K562 (cell line): ENCODE results near the gene NUDT22. TPM values are rescaled to one million over a fixed set of nuclear protein-coding genes. Genes with fewer than 3 reads are reported as not detected.

Experiments
- FUS ChIP-seq: fragments of 200-400 bp; formaldehyde crosslinking; optimal IDR thresholded peaks from 2 replicates; pipeline ENCODE3; 2017; ENCODE audit warnings: low read depth, low read length
- HMG20A ChIP-seq: fragments of 450-650 bp; formaldehyde crosslinking; conservative IDR thresholded peaks from 2 replicates; pipeline ENCODE4 v1.4.0; 2020; ENCODE audit warnings: mild to moderate bottlenecking, mixed read lengths
- RBM22 ChIP-seq: fragments of 200-400 bp; formaldehyde crosslinking; IDR thresholded peaks from 2 replicates; pipeline ENCODE4 v1.6.1; 2018; ENCODE audit warnings: low read length, low read depth; ENCODE audit not compliant: poor library complexity, severe bottlenecking
- RBM39 ChIP-seq: fragments of 200-400 bp; formaldehyde crosslinking; optimal IDR thresholded peaks from 2 replicates; pipeline ENCODE3; 2018; ENCODE audit warnings: low read depth, low read length
- SAFB ChIP-seq: fragments of 200-400 bp; formaldehyde crosslinking; IDR thresholded peaks from 2 replicates; pipeline ENCODE4 v1.6.1; 2017; ENCODE audit warnings: low read depth, low read length, borderline replicate concordance
- SNRNP70 ChIP-seq: fragments of 200-400 bp; formaldehyde crosslinking; optimal IDR thresholded peaks from 2 replicates; pipeline ENCODE3; 2017; ENCODE audit warnings: low read depth, low read length
- SRSF7 ChIP-seq: fragments of 200-400 bp; formaldehyde crosslinking; optimal IDR thresholded peaks from 2 replicates; pipeline ENCODE3; 2017; ENCODE audit warnings: mild to moderate bottlenecking, low read depth, low read length
- XRCC4 ChIP-seq: IDR thresholded peaks from one replicate; pipeline ENCODE4 v1.6.1; 2011; ENCODE audit not compliant: insufficient read depth, insufficient read length; ENCODE audit errors: extremely low read depth
- ZBTB33 ChIP-seq: sonication (generic); formaldehyde crosslinking; IDR thresholded peaks from 2 replicates; pipeline ENCODE4 v1.8.1; 2023; ENCODE audit warnings: mild to moderate bottlenecking, missing genetic modification reagents
- ZBTB7A ChIP-seq: IDR thresholded peaks from 2 replicates; pipeline ENCODE4 v1.6.1; 2011; ENCODE audit warnings: low read depth, mild to moderate bottlenecking, low read length, moderate library complexity, borderline replicate concordance; ENCODE audit not compliant: control insufficient read depth
- ZNF57 ChIP-seq: fragments of 450-650 bp; formaldehyde crosslinking; IDR thresholded peaks from 2 replicates; pipeline ENCODE4 v1.4.0; 2020; ENCODE audit warnings: mild to moderate bottlenecking, moderate library complexity
- polyA plus RNA-seq, 8 experiments: library from polyadenylated mRNA; depleted of rRNA in 4 of 8; stranded (reverse) in 5 of 8; unstranded in 3 of 8; fragments of >200 nt; fragmentation: Nextera tagmentation in 2 of 8; fragmentation: Illumina TruSeq in 1 of 8; extraction: Ambion mirVana in 2 of 8; extraction: Trizol in 1 of 8; gene quantifications; 2 replicates each; pipeline versions ENCODE4 v1.2.1 to v1.2.3, GENCODE V29; 2011 to 2014; ENCODE audit warnings: inconsistent platforms in 1 of 8, missing spikeins in 1 of 8
- total RNA-seq, 7 experiments: library from RNA; depleted of rRNA in 6 of 7; stranded (reverse); fragments of >200 nt in 6 of 7; fragmentation: Illumina TruSeq in 2 of 7; extraction: Trizol in 2 of 7; gene quantifications; 2 replicates each; pipeline versions ENCODE4 v1.2.1 to v1.2.3, GENCODE V29; 2011 to 2021; ENCODE audit warnings: low replicate concordance in 1 of 7
- TF ChIP-seq, protein P1 (sequence below), 3 experiments: IDR thresholded peaks in 2 of 3; conservative IDR thresholded peaks in 1 of 3; 2 replicates each; pipeline ENCODE4 v1.5.1; 2011 to 2012; ENCODE audit warnings: low read length in 3 of 3, mild to moderate bottlenecking in 3 of 3, control low read depth in 2 of 3, improper control_type of control experiment in 1 of 3, inconsistent platforms in 1 of 3, low read depth in 1 of 3, mixed read lengths in 1 of 3, moderate library complexity in 1 of 3; ENCODE audit not compliant: insufficient read depth in 2 of 3
- TF ChIP-seq, protein P2 (sequence below): fragments of 450-650 bp; IDR thresholded peaks from 2 replicates; pipeline ENCODE4 v1.6.1; 2016; ENCODE audit warnings: missing biosample characterization, missing genetic modification characterization

The NUDT22 gene
- total and polyA plus RNA-seq, 9 of the 15 experiments (the other 6 are each of a cell fraction or from before 2014, with no cell fraction given), result 6.3 to 92.6 (median 37.4) TPM

DNA sequence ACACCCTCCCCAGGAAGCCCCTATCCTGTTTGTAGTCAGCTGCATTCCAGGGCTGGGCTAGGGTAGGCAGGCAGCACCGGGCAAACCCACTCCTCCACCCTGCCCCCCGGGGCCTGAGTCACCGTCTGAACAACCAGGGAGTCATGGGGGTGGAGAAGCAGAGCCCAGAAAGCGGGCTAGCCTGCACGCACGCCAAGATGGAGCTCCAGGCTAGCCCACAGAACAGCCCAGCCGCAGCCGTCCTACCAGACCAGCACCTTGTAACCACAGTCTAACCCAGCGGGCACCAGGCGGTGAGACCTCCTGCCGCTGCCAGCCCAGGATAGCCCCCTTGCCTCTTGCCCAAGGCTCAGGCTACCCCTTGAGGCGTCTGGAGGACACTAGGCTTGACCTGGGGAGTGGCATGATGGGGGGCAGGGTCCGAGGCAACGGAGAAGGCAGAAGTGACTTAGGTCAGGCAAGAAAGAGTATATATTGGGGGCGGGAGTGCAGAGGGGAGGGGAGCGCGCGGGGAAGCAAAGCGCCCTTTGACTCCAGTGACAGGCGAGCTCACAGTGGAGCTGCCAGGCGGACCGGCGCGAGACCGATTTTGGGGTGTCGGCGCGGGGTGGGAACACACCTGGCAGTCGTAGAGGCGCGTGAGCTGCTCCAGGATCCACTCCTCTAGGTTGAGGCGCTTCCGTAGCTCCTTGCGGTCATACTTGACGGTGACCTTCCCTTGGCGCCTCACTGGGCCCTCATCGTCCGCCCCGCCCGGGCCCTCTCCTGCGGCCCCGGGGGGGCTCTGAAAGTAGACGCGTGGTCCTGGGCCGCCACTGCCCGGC, 19.9 kb downstream of the NUDT22 start (continued):
- TF ChIP-seq, protein P1, sequence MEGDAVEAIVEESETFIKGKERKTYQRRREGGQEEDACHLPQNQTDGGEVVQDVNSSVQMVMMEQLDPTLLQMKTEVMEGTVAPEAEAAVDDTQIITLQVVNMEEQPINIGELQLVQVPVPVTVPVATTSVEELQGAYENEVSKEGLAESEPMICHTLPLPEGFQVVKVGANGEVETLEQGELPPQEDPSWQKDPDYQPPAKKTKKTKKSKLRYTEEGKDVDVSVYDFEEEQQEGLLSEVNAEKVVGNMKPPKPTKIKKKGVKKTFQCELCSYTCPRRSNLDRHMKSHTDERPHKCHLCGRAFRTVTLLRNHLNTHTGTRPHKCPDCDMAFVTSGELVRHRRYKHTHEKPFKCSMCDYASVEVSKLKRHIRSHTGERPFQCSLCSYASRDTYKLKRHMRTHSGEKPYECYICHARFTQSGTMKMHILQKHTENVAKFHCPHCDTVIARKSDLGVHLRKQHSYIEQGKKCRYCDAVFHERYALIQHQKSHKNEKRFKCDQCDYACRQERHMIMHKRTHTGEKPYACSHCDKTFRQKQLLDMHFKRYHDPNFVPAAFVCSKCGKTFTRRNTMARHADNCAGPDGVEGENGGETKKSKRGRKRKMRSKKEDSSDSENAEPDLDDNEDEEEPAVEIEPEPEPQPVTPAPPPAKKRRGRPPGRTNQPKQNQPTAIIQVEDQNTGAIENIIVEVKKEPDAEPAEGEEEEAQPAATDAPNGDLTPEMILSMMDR (IDR thresholded peaks at IDR 0.05 in 2 of 3, conservative IDR thresholded peaks at IDR 0.05 in 1 of 3; ENCODE audit: insufficient read depth in 2 of 3, low read depth in 1 of 3, low read length in 3 of 3), result no peak
- TF ChIP-seq HMG20A (CRISPR knock-in tag) (no peak), ZBTB33 (CRISPR knock-in tag) (no peak), XRCC4 (no peak), ZNF57 (no peak), SRSF7 (no peak), SAFB (no peak), RBM39 (no peak), ZBTB7A (peak; percentile 82; the same call in 1 of the 2 replicates), RBM22 (no peak), FUS (no peak), SNRNP70 (no peak)
- TF ChIP-seq, protein P2, sequence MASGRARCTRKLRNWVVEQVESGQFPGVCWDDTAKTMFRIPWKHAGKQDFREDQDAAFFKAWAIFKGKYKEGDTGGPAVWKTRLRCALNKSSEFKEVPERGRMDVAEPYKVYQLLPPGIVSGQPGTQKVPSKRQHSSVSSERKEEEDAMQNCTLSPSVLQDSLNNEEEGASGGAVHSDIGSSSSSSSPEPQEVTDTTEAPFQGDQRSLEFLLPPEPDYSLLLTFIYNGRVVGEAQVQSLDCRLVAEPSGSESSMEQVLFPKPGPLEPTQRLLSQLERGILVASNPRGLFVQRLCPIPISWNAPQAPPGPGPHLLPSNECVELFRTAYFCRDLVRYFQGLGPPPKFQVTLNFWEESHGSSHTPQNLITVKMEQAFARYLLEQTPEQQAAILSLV, result no peak
